H1 (cell line): ENCODE data around the gene UBE2E3. TPM values are rescaled to one million over a fixed set of nuclear protein-coding genes. Genes with fewer than 3 reads are reported as not detected.

Experiments
- CTCF ChIA-PET: fragments of 300-600 bp; sonication (Branson Sonifier 250); formaldehyde crosslinking; loops from one replicate; lab custom pipeline; 2021; ENCODE audit not compliant: partially characterized antibody; lab: Charles Lee
- POLR2A ChIA-PET: fragments of 300-600 bp; sonication (Branson Sonifier 250); formaldehyde crosslinking; loops from one replicate; lab custom pipeline; 2021; ENCODE audit warnings: inconsistent platforms; ENCODE audit not compliant: partially characterized antibody; lab: Charles Lee
- DNase-seq, 2 experiments: peaks; one replicate each; pipeline versions ENCODE4 v3.0.0 to v3.0.0-alpha.2; 2010 to 2022; ENCODE audit warnings: low spot score in 2 of 2, low read depth in 1 of 2, mixed read lengths in 1 of 2
- FAIRE-seq: peaks from 2 replicates; lab custom pipeline; 2011; peaks lifted over from hg19 to GRCh38; lab: Jason Lieb, UNC
- H2AFZ ChIP-seq: 2 replicates; pipeline ENCODE4 v1.8.1; 2012; ENCODE audit warnings: low read length, inconsistent platforms
- H2AK5ac ChIP-seq: 2 replicates; pipeline ENCODE4 v1.6.1; 2013; ENCODE audit warnings: low read depth, low read length
- H2BK120ac ChIP-seq: replicated peaks from 2 replicates; pipeline ENCODE3; 2013; ENCODE audit warnings: low read depth, low read length, inconsistent platforms
- H2BK12ac ChIP-seq: 2 replicates; pipeline ENCODE4 v1.6.1; 2013; ENCODE audit warnings: low read depth, low read length
- H2BK15ac ChIP-seq: 2 replicates; pipeline ENCODE4 v1.6.1; 2013; ENCODE audit warnings: low read length
- H2BK20ac ChIP-seq: 2 replicates; pipeline ENCODE4 v1.6.1; 2013; ENCODE audit warnings: low read length
- H2BK5ac ChIP-seq: 2 replicates; pipeline ENCODE4 v1.6.1; 2013; ENCODE audit warnings: low read depth, low read length
- H3K14ac ChIP-seq: 2 replicates; pipeline ENCODE4 v1.6.1; 2013; ENCODE audit warnings: inconsistent platforms; ENCODE audit not compliant: insufficient read length
- H3K18ac ChIP-seq: 2 replicates; pipeline ENCODE4 v1.6.1; 2013; ENCODE audit warnings: low read length; ENCODE audit errors: extremely low read depth
- H3K23ac ChIP-seq: 2 replicates; pipeline ENCODE4 v1.6.1; 2013; ENCODE audit warnings: inconsistent platforms; ENCODE audit not compliant: insufficient read length
- H3K23me2 ChIP-seq: 2 replicates; pipeline ENCODE4 v1.6.1; 2013; ENCODE audit warnings: low read depth, low read length
- H3K27ac ChIP-seq: 2 replicates; pipeline ENCODE4 v1.6.1; 2011; ENCODE audit warnings: low read depth, low read length, inconsistent platforms
- H3K27me3 ChIP-seq, 4 experiments: replicated peaks in 1 of 4; 1 replicate in 1 of 4; 2 replicates in 3 of 4; pipeline versions ENCODE4 v1.6.1 to v1.8.1; 2011 to 2013; ENCODE audit warnings: low read length in 3 of 4, mild to moderate bottlenecking in 3 of 4, inconsistent platforms in 2 of 4, mixed read lengths in 2 of 4, moderate library complexity in 1 of 4; ENCODE audit not compliant: control insufficient read depth in 3 of 4, insufficient read depth in 3 of 4; ENCODE audit errors: extremely low read depth in 1 of 4
- H3K36me3 ChIP-seq, 4 experiments: 2 replicates each; pipeline versions ENCODE4 v1.6.1 to v1.8.1; 2011 to 2013; ENCODE audit warnings: mild to moderate bottlenecking in 4 of 4, low read length in 3 of 4, moderate library complexity in 2 of 4, control low read depth in 1 of 4, inconsistent platforms in 1 of 4; ENCODE audit not compliant: insufficient read depth in 4 of 4, control insufficient read depth in 2 of 4
- H3K4ac ChIP-seq: replicated peaks from 2 replicates; pipeline ENCODE3; 2013; ENCODE audit warnings: low read length, low read depth, mixed read lengths, inconsistent platforms; ENCODE audit not compliant: insufficient read length
- H3K4me1 ChIP-seq, 4 experiments: replicated peaks in 1 of 4; 1 replicate in 1 of 4; 2 replicates in 3 of 4; pipeline versions ENCODE4 v1.6.1 to v1.8.1; 2011 to 2013; ENCODE audit warnings: low read length in 3 of 4, inconsistent platforms in 2 of 4, mixed read lengths in 1 of 4; ENCODE audit not compliant: insufficient read depth in 4 of 4, control insufficient read depth in 3 of 4
- H3K4me2 ChIP-seq, 2 experiments: 2 replicates each; pipeline versions ENCODE4 v1.6.1 to v1.8.1; 2011 to 2013; ENCODE audit warnings: low read depth in 2 of 2, low read length in 2 of 2, control low read depth in 1 of 2, inconsistent platforms in 1 of 2, mild to moderate bottlenecking in 1 of 2; ENCODE audit not compliant: insufficient read depth in 1 of 2
- H3K4me3 ChIP-seq, 4 experiments: fragments of 200-600, 300-600 bp in 1 of 4; sonication (generic), shearing (Covaris generic), sonication (Bioruptor Twin) in 1 of 4; 2 replicates each; pipeline versions ENCODE4 v1.5.1 to v1.8.1; 2011 to 2016; ENCODE audit warnings: low read length in 4 of 4, low read depth in 3 of 4, control low read depth in 2 of 4, inconsistent platforms in 2 of 4, mild to moderate bottlenecking in 2 of 4, mixed read lengths in 1 of 4, moderate library complexity in 1 of 4; ENCODE audit not compliant: insufficient read depth in 2 of 4; ENCODE audit errors: extremely low read depth in 1 of 4
- H3K56ac ChIP-seq: replicated peaks from 2 replicates; pipeline ENCODE3; 2013; ENCODE audit warnings: low read depth, mild to moderate bottlenecking, mixed read lengths, low read length, inconsistent platforms; ENCODE audit not compliant: insufficient read length
- H3K79me1 ChIP-seq: 2 replicates; pipeline ENCODE4 v1.6.1; 2013; ENCODE audit warnings: low read depth, low read length, control low read depth
- H3K79me2 ChIP-seq, 2 experiments: 2 replicates each; pipeline versions ENCODE4 v1.6.1 to v1.8.1; 2012 to 2013; ENCODE audit warnings: low read length in 2 of 2, mild to moderate bottlenecking in 2 of 2, inconsistent platforms in 1 of 2; ENCODE audit not compliant: insufficient read depth in 2 of 2, control insufficient read depth in 1 of 2
- H3K9ac ChIP-seq, 4 experiments: replicated peaks in 1 of 4; 1 replicate in 1 of 4; 2 replicates in 3 of 4; pipeline versions ENCODE4 v1.6.1 to v1.8.1; 2011 to 2013; ENCODE audit warnings: low read depth in 3 of 4, low read length in 3 of 4, control low read depth in 2 of 4, mild to moderate bottlenecking in 2 of 4, moderate library complexity in 2 of 4, inconsistent platforms in 1 of 4; ENCODE audit errors: extremely low read depth in 1 of 4
- H3K9me3 ChIP-seq, 2 experiments: 2 replicates each; pipeline versions ENCODE4 v1.6.1 to v1.8.1; 2012 to 2013; ENCODE audit warnings: mild to moderate bottlenecking in 2 of 2, moderate library complexity in 2 of 2, control low read depth in 1 of 2, inconsistent platforms in 1 of 2, low read depth in 1 of 2, low read length in 1 of 2, mixed read lengths in 1 of 2; ENCODE audit not compliant: insufficient read depth in 2 of 2
- H4K20me1 ChIP-seq, 2 experiments: replicated peaks in 1 of 2; 2 replicates each; pipeline versions ENCODE3 to v1.8.1; 2011 to 2013; ENCODE audit warnings: inconsistent platforms in 2 of 2, low read length in 2 of 2, mild to moderate bottlenecking in 1 of 2; ENCODE audit not compliant: insufficient read depth in 2 of 2, control insufficient read depth in 1 of 2
- H4K5ac ChIP-seq: 2 replicates; pipeline ENCODE4 v1.6.1; 2013; ENCODE audit warnings: low read length, low read depth, mixed read lengths, inconsistent platforms; ENCODE audit not compliant: insufficient read length
- H4K8ac ChIP-seq: 2 replicates; pipeline ENCODE4 v1.8.0; 2013; ENCODE audit warnings: mild to moderate bottlenecking, moderate library complexity, low read length, inconsistent platforms; ENCODE audit not compliant: insufficient read depth; ENCODE audit errors: extremely low read depth
- H4K91ac ChIP-seq: replicated peaks from 2 replicates; pipeline ENCODE3; 2013; ENCODE audit warnings: low read length, mixed read lengths, inconsistent platforms; ENCODE audit not compliant: insufficient read length
- ASH2L ChIP-seq: fragments of 200-600, 300-600 bp; sonication (generic); IDR thresholded peaks from one replicate; pipeline ENCODE4 v1.7.1; 2017; ENCODE audit warnings: low read length
- BACH1 ChIP-seq: IDR thresholded peaks from 2 replicates; pipeline ENCODE4 v1.6.1; 2012; ENCODE audit warnings: low read length, improper control_type of control experiment
- BRCA1 ChIP-seq: IDR thresholded peaks from 2 replicates; pipeline ENCODE4 v1.6.1; 2012; ENCODE audit warnings: low read depth, low read length, improper control_type of control experiment
- CEBPB ChIP-seq: IDR thresholded peaks from 2 replicates; pipeline ENCODE4 v1.6.1; 2012; ENCODE audit warnings: low read depth, low read length
- CHD1 ChIP-seq: IDR thresholded peaks from 2 replicates; pipeline ENCODE4 v1.6.1; 2012; ENCODE audit warnings: low read depth, low read length, improper control_type of control experiment
- GABPA ChIP-seq: IDR thresholded peaks from 2 replicates; pipeline ENCODE4 v1.6.1; 2011; ENCODE audit warnings: mild to moderate bottlenecking, low read length, moderate library complexity, borderline replicate concordance; ENCODE audit not compliant: insufficient read depth
- HDAC2 ChIP-seq, 2 experiments: fragments of 300-600 bp in 1 of 2; sonication (generic) in 1 of 2; IDR thresholded peaks; 2 replicates each; pipeline ENCODE4 v1.6.1; 2011 to 2012; ENCODE audit warnings: low read depth in 2 of 2, low read length in 2 of 2, mild to moderate bottlenecking in 2 of 2, moderate library complexity in 2 of 2, borderline replicate concordance in 1 of 2, inconsistent platforms in 1 of 2
- JUND ChIP-seq: IDR thresholded peaks from 2 replicates; pipeline ENCODE4 v1.6.1; 2011; ENCODE audit warnings: mild to moderate bottlenecking, improper control_type of control experiment, low read length
- KDM4A ChIP-seq: IDR thresholded peaks from one replicate; pipeline ENCODE4 v1.7.1; 2012; ENCODE audit warnings: low read depth, mild to moderate bottlenecking, moderate library complexity, low read length, inconsistent platforms; ENCODE audit not compliant: severe bottlenecking
- MAX ChIP-seq: IDR thresholded peaks from 2 replicates; pipeline ENCODE4 v1.6.1; 2012; ENCODE audit warnings: inconsistent platforms
- NRF1 ChIP-seq: IDR thresholded peaks from 2 replicates; pipeline ENCODE4 v1.6.1; 2011; ENCODE audit warnings: mild to moderate bottlenecking, low read depth, low read length, improper control_type of control experiment
- SIRT6 ChIP-seq: IDR thresholded peaks from one replicate; pipeline ENCODE4 v1.7.1; 2012; ENCODE audit warnings: low read length, inconsistent platforms
- ZNF274 ChIP-seq: IDR thresholded peaks from 2 replicates; pipeline ENCODE4 v1.7.0; 2012; ENCODE audit warnings: low read length, borderline replicate concordance; ENCODE audit errors: extremely low read depth
- polyA plus RNA-seq, 7 experiments: library from polyadenylated mRNA; depleted of rRNA in 3 of 7; stranded (reverse) in 5 of 7; unstranded in 2 of 7; fragments of >200 nt in 5 of 7; fragments of 200-250 nt in 2 of 7; gene quantifications; 1 replicate in 5 of 7; 2 replicates in 1 of 7; 4 replicates in 1 of 7; pipeline versions ENCODE4 v1.2.1 to v1.2.3, GENCODE V29; 2011 to 2013; ENCODE audit warnings: missing spikeins in 2 of 7, mixed read lengths in 2 of 7
- total RNA-seq: library from RNA; stranded (reverse); fragmentation: NEBNext Ultra II Directional; extraction: Animal tissue kit (Norgen Biotek cat#: 25700); gene quantifications from 2 replicates; pipeline ENCODE4 v1.2.1, GENCODE V29; 2021
- TF ChIP-seq, protein P1 (sequence below): IDR thresholded peaks from 2 replicates; pipeline ENCODE4 v1.6.1; 2011; ENCODE audit warnings: low read depth, mild to moderate bottlenecking, low read length; ENCODE audit not compliant: insufficient read depth

UBE2E3 gene
- total and polyA plus RNA-seq, 2 of the 8 experiments (the other 6 are each of a cell fraction or from before 2014, with no cell fraction given): 106 to 132 TPM

GRCh38 chr2:180931841-180932240 lies 48.6 kb upstream of the UBE2E3 start:
- H2BK20ac ChIP-seq: no peak overlapping the region
- no peak for FAIRE-seq
- no peak overlapping the region for H3K4me2 ChIP-seq
- no peaks in the 10 kb centered on the region for H3K79me2 ChIP-seq
- no peak for DNase-seq
- H3K4me1 ChIP-seq: no peaks in the 10 kb centered on the region
- H3K4ac ChIP-seq: no peak overlapping the region
- no peak overlapping the region for H4K8ac ChIP-seq
- no peak overlapping the region for H3K9ac ChIP-seq
- no peak overlapping the region for H2BK120ac ChIP-seq
- no peak overlapping the region for H2AFZ ChIP-seq
- H4K5ac ChIP-seq: no peak overlapping the region
- H4K91ac ChIP-seq: no peak overlapping the region
- H3K56ac ChIP-seq: no peak overlapping the region
- H4K20me1 ChIP-seq: no peaks in the 10 kb centered on the region
- no peaks in the 10 kb centered on the region for H3K9me3 ChIP-seq
- no peak overlapping the region for H2BK5ac ChIP-seq
- no peak for TF ChIP-seq ASH2L
- TF ChIP-seq CHD1: no peak
- TF ChIP-seq SIRT6: no peak
- TF ChIP-seq ZNF274: no peak
- TF ChIP-seq MAX: no peak
- TF ChIP-seq BACH1: no peak
- TF ChIP-seq CEBPB: no peak
- TF ChIP-seq, protein P1, sequence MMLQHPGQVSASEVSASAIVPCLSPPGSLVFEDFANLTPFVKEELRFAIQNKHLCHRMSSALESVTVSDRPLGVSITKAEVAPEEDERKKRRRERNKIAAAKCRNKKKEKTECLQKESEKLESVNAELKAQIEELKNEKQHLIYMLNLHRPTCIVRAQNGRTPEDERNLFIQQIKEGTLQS: no peak
- TF ChIP-seq GABPA: no peak
- no peak for TF ChIP-seq KDM4A
- TF ChIP-seq BRCA1: no peak
- TF ChIP-seq JUND: no peak
- no peak for TF ChIP-seq HDAC2 (IDR thresholded peaks at IDR 0.05; ENCODE audit: borderline replicate concordance in 1 of 2, low read depth in 2 of 2, low read length in 2 of 2)
- no peak for TF ChIP-seq NRF1
- no peak overlapping the region for H3K27ac ChIP-seq
- no peak overlapping the region for H2AK5ac ChIP-seq
- CTCF ChIA-PET: no interaction called here
- no peaks in the 10 kb centered on the region for H3K79me1 ChIP-seq
- POLR2A ChIA-PET: no interaction called here
- no peak overlapping the region for H2BK15ac ChIP-seq
- H2BK12ac ChIP-seq: no peak overlapping the region
- H3K4me3 ChIP-seq: no peak overlapping the region
- no peaks in the 10 kb centered on the region for H3K27me3 ChIP-seq
- no peak overlapping the region for H3K18ac ChIP-seq
- no peak overlapping the region for H3K23ac ChIP-seq
- no peak overlapping the region for H3K14ac ChIP-seq
- no peaks in the 10 kb centered on the region for H3K23me2 ChIP-seq
- no peaks in the 10 kb centered on the region for H3K36me3 ChIP-seq
